K562 (cell line): ENCODE measurements around the gene TSPAN11. TPM values are rescaled to one million over a fixed set of nuclear protein-coding genes. Genes with fewer than 3 reads are reported as not detected.

Source experiments
- ATAC-seq: fragments of 200-7000 bp; cut with Tn5 transposase; 3 replicates; pipeline ENCODE4 v1.9.1; 2020; ENCODE audit warnings: moderate library complexity
- BruUV-seq: library from RNA; stranded (reverse); fragments of 400-500 nt; replicated peaks from 2 replicates; lab custom pipeline; 2021; lab: Mats Ljungman, UMichigan
- CTCF ChIA-PET: fragments of 300-600 bp; formaldehyde crosslinking; extraction: SDS; loops from one replicate; lab custom pipeline; 2021; ENCODE audit warnings: low intra/inter-chr PET ratio; lab: Yijun Ruan, JAX
- POLR2A ChIA-PET: fragments of 300-600, 350-650 bp; sonication (Branson Sonifier 250); formaldehyde crosslinking; extraction: SDS; loops from one replicate; lab custom pipeline; 2021; ENCODE audit warnings: antibody characterized with exemption, inconsistent platforms; lab: Yijun Ruan, JAX
- DNase-seq, 4 experiments: peaks; one replicate each; pipeline versions ENCODE4 v3.0.0 to v3.0.0-alpha.2; 2011 to 2018; ENCODE audit warnings: low spot score in 3 of 4, mixed read lengths in 3 of 4; ENCODE audit errors: extremely low read depth in 1 of 4
- FAIRE-seq: peaks from 2 replicates; lab custom pipeline; 2011; peaks lifted over from hg19 to GRCh38; lab: Jason Lieb, UNC
- H2AFZ ChIP-seq: 2 replicates; pipeline ENCODE4 v1.6.0; 2011; ENCODE audit warnings: low read depth, low read length, control low read depth, inconsistent platforms
- H3K27ac ChIP-seq: fragments of 200-600 bp; 3 replicates; pipeline ENCODE4 v1.8.0; 2011; ENCODE audit warnings: low read depth, mild to moderate bottlenecking, control low read depth, inconsistent platforms, low read length, moderate library complexity, mixed read lengths; ENCODE audit errors: extremely low read depth
- H3K27me3 ChIP-seq, 2 experiments: fragments of 300-600 bp in 1 of 2; 2 replicates in 1 of 2; 3 replicates in 1 of 2; pipeline versions ENCODE4 v1.6.0 to v1.8.0; 2011; ENCODE audit warnings: inconsistent platforms in 2 of 2, low read length in 2 of 2, mild to moderate bottlenecking in 1 of 2, mixed read lengths in 1 of 2, moderate library complexity in 1 of 2; ENCODE audit not compliant: control insufficient read depth in 2 of 2, insufficient read depth in 2 of 2
- H3K36me3 ChIP-seq: fragments of 300-600 bp; 3 replicates; pipeline ENCODE4 v1.8.0; 2011; ENCODE audit warnings: mild to moderate bottlenecking, low read length, inconsistent platforms; ENCODE audit not compliant: control insufficient read depth, insufficient read depth
- H3K4me1 ChIP-seq, 2 experiments: fragments of 200-600 bp in 1 of 2; replicated peaks in 1 of 2; 2 replicates in 1 of 2; 3 replicates in 1 of 2; pipeline versions ENCODE4 v1.5.1 to v1.8.0; 2011; ENCODE audit warnings: inconsistent platforms in 2 of 2, low read length in 2 of 2, mild to moderate bottlenecking in 1 of 2, mixed read lengths in 1 of 2, moderate library complexity in 1 of 2; ENCODE audit not compliant: control insufficient read depth in 2 of 2, insufficient read depth in 2 of 2
- H3K4me2 ChIP-seq: 2 replicates; pipeline ENCODE4 v1.6.1; 2011; ENCODE audit warnings: low read length, control low read depth, inconsistent platforms, mixed read lengths; ENCODE audit not compliant: insufficient read depth
- H3K4me3 ChIP-seq: fragments of 200-600 bp; sonication (generic), shearing (Covaris generic); 2 replicates; pipeline ENCODE4 v1.5.1; 2016; ENCODE audit warnings: control low read depth, inconsistent platforms
- H3K79me2 ChIP-seq: fragments of 200-600 bp; 3 replicates; pipeline ENCODE4 v1.8.0; 2011; ENCODE audit warnings: low read length, inconsistent platforms; ENCODE audit not compliant: control insufficient read depth, insufficient read depth
- H3K9ac ChIP-seq, 2 experiments: 2 replicates each; pipeline versions ENCODE4 v1.6.0 to v1.6.1; 2011; ENCODE audit warnings: low read depth in 2 of 2, low read length in 2 of 2, control low read depth in 1 of 2, inconsistent platforms in 1 of 2, mild to moderate bottlenecking in 1 of 2, mixed read lengths in 1 of 2; ENCODE audit not compliant: insufficient read depth in 1 of 2
- H3K9me1 ChIP-seq: one replicate; pipeline ENCODE4 v1.6.0; 2011; ENCODE audit warnings: inconsistent platforms, mild to moderate bottlenecking, low read length, moderate library complexity; ENCODE audit not compliant: control insufficient read depth, insufficient read depth
- H3K9me3 ChIP-seq: replicated peaks from 2 replicates; pipeline ENCODE4 v1.5.1; 2011; ENCODE audit warnings: low read depth, low read length, inconsistent platforms; ENCODE audit not compliant: control insufficient read depth, insufficient read depth
- H4K20me1 ChIP-seq: replicated peaks from 2 replicates; pipeline ENCODE4 v1.6.1; 2011; ENCODE audit warnings: low read length, inconsistent platforms, mixed read lengths; ENCODE audit not compliant: control insufficient read depth, insufficient read depth
- KDM5B ChIP-seq: fragments of 200-600 bp; sonication (generic); IDR thresholded peaks from 2 replicates; pipeline ENCODE4 v1.6.1; 2012; ENCODE audit warnings: low read depth, mild to moderate bottlenecking, moderate library complexity, low read length, control low read depth, inconsistent platforms; ENCODE audit not compliant: insufficient replicate concordance
- KLF6 ChIP-seq: fragments of 250-450 bp; sonication (Bioruptor Pico); IDR thresholded peaks from 2 replicates; pipeline ENCODE4 v1.4.0; 2020; ENCODE audit warnings: mild to moderate bottlenecking, moderate library complexity, borderline replicate concordance
- MCM7 ChIP-seq, 2 experiments: fragments of 450-650 bp; IDR thresholded peaks; 2 replicates each; pipeline ENCODE4 v1.6.1; 2016 to 2018
- SIN3B ChIP-seq: fragments of 450-650 bp; IDR thresholded peaks from 2 replicates; pipeline ENCODE4 v1.6.1; 2017; ENCODE audit warnings: low read depth, mild to moderate bottlenecking, moderate library complexity
- ZBTB11 ChIP-seq, 3 experiments: fragments of 200-800 bp in 1 of 3; fragments of 250-450 bp in 1 of 3; fragments of 450-650 bp in 1 of 3; sonication (Bioruptor Pico) in 1 of 3; sonication (Bioruptor generic) in 1 of 3; formaldehyde crosslinking in 1 of 3; IDR thresholded peaks; 2 replicates each; pipeline versions ENCODE4 v1.6.1 to v1.8.0; 2016 to 2022; ENCODE audit warnings: mild to moderate bottlenecking in 2 of 3, missing genetic modification characterization in 2 of 3, missing compliant biosample characterization in 1 of 3, moderate library complexity in 1 of 3
- ZNF551 ChIP-seq: fragments of 250-450 bp; sonication (Bioruptor Pico); IDR thresholded peaks from 2 replicates; pipeline ENCODE4 v1.5.0; 2021; ENCODE audit warnings: mild to moderate bottlenecking, moderate library complexity
- WGBS: fragments of 100-300 bp; shearing (Covaris generic); methylation state at CpG from one replicate; pipeline ENCODE4 v1.1.6; 2016; ENCODE audit warnings: low coverage, mixed read lengths; ENCODE audit not compliant: insufficient coverage; ENCODE audit errors: missing lambda C conversion rate; 5-methylcytosine and 5-hydroxymethylcytosine counted together
- in situ Hi-C: fragments of 300-500 bp; cut with MboI; formaldehyde crosslinking; loops from 4 replicates; pipeline ENCODE4 v1.15.0; 2018; ENCODE audit warnings: inconsistent platforms, mixed read lengths
- intact Hi-C: fragments of 100-400 bp; cut with micrococcal nuclease; formaldehyde crosslinking; loops from 2 replicates; pipeline ENCODE4 v1.14.2; 2022
- polyA plus RNA-seq, 8 experiments: library from polyadenylated mRNA; depleted of rRNA in 4 of 8; stranded (reverse) in 5 of 8; unstranded in 3 of 8; fragments of >200 nt; fragmentation: Nextera tagmentation in 2 of 8; fragmentation: Illumina TruSeq in 1 of 8; extraction: Ambion mirVana in 2 of 8; extraction: Trizol in 1 of 8; gene quantifications; 2 replicates each; pipeline versions ENCODE4 v1.2.1 to v1.2.3, GENCODE V29; 2011 to 2014; ENCODE audit warnings: inconsistent platforms in 1 of 8, missing spikeins in 1 of 8
- total RNA-seq, 7 experiments: library from RNA; depleted of rRNA in 6 of 7; stranded (reverse); fragments of >200 nt in 6 of 7; fragmentation: Illumina TruSeq in 2 of 7; extraction: Trizol in 2 of 7; gene quantifications; 2 replicates each; pipeline versions ENCODE4 v1.2.1 to v1.2.3, GENCODE V29; 2011 to 2021; ENCODE audit warnings: low replicate concordance in 1 of 7

Gene TSPAN11
- total and polyA plus RNA-seq, 9 of the 15 experiments (the other 6 are each of a cell fraction or from before 2014, with no cell fraction given), result not detected

DNA sequence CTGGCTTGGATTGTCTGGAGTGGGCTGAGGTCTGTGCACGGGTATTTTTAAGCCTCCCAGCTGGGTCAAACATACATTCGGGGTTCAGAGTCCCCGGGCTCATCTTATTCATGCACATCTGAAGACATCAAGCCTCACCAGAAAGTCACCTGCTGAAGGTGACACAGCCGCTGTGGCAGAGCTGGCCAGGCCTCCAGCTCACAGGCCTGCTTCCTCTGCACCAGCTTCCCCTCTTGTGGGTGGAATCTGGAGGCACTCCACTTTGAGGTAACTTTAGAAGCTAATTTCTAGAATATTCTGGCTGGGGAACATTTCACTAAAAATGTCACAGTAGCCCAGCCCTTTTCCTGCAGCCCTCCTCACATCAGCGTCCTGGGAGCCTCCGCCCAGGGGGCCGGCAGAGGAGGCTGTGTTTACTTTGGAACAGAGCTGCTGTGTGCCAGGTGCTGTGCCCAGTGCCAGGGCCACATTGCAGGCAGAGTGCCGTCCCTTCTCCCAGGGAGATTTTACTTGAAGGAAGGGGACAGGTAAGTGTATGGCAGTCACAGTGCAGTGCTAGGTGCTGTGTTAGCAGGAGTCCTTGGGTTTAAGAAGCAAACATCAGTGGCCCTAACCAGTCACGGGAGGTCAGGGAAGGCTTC is 62.2 kb downstream of the TSPAN11 start:
- in situ Hi-C loops (no loop called here), intact Hi-C loops (loop anchor here (5.0 kb wide), 1 partner anchor 136 kb away; no protein-coding TSS in a partner anchor)
- Histone ChIP-seq H4K20me1 (peaks cover 10% of the 10 kb centered on the region; the same call in 1 of the 2 replicates), H3K36me3 (no peaks in the 10 kb centered on the region), H3K9ac (no peak overlapping the region), H3K79me2 (no peaks in the 10 kb centered on the region), H3K4me3 (no peak overlapping the region), H3K4me1 (no peaks in the 10 kb centered on the region), H3K9me1 (no peaks in the 10 kb centered on the region), H3K4me2 (no peak overlapping the region), H2AFZ (no peak overlapping the region), H3K9me3 (no peaks in the 10 kb centered on the region), H3K27me3 (peaks cover 0 to 78% of the 10 kb centered on the region in 2 experiments; a peak in 3 of 5 replicates), H3K27ac (no peak overlapping the region)
- POLR2A ChIA-PET, result interaction anchor here (0.6 kb wide), 1 partner anchor 9 kb away, joined by 3 read pairs; no protein-coding TSS in a partner anchor
- 2% methylated on average over 9 of the region's 9 CpGs for WGBS
- DNase-seq (no peak), ATAC-seq (no peak), FAIRE-seq (no peak)
- CTCF ChIA-PET, result no interaction called here
- BruUV-seq, result no TSS peak
- TF ChIP-seq ZBTB11 (CRISPR knock-in tag; IDR thresholded peaks at IDR 0.05) (no peak), KDM5B (no peak), MCM7 (IDR thresholded peaks at IDR 0.05) (no peak), ZNF551 (CRISPR knock-in tag) (no peak), SIN3B (no peak), KLF6 (CRISPR knock-in tag) (no peak)
